GM18858 (cell line): ENCODE results near the gene PRR18.

ENCODE experiments used
- ATAC-seq: cut with Tn5 transposase; IDR thresholded peaks from one replicate; pipeline ENCODE4 v1.9.1; 2021; ENCODE audit not compliant: unreplicated experiment

PRR18 gene

DNA sequence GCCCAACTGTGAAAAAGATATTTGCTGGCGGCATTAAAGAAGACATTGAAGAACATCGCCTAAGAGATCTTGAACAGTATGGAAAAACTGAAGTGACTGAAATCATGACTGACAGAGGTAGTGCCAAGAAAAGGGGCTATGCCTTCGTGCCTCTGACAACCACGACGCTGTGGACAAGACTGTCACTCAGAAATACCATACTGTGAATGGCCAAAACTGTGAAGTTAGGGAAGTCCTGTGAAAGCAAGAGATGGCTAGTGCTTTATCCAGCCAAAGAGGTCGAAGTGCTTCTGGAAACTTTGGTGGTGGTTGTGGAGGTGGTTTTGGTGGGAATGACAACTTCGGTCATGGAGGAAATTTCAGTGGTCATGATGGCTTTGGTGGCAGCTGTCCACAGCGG, 26.7 kb upstream of the PRR18 start:
- ATAC-seq, result no peak

DNA sequence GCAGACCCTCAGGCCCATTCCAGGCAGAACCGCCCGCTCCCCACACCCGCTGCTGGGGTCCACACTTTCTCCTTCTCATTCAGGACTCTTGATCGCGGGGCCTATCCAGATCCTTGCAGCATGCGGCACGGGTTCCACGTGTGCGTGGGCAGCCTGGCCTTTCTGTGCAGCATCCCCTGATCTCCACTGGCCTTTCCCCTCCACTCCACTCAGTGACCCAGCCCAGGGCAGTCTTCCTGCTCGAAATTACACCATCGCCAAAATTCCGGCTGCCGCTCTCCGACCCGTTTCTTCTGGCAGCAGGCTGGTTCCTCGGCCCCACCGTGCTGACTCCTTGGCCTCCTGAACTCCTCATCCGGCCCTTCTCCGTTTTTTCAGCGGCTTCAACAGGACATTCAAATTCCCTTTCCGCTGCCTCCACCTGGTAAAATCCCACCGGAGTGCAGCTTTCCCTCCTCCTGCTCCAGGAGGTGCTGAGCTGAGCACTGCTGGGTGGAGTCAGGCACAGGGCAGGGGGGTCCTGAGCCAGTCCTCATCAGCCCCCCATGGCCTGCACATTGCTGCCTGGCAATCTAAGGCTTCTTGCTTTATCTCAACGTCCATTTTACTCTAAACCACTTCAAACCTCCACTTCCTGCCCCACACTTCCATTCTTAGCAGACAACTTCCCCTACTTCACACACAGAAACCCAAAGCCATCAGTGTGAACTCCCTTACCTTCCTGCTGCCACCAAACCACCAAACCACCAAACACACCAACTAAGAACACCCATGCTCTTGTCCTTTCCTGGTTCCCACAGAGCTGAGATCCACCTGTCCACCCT, 25.2 kb upstream of the PRR18 start:
- peak; percentile 71 for ATAC-seq

GRCh38 chr6:166331503-166332415, 23.6 kb upstream of the PRR18 start:
- no peak for ATAC-seq

- ATAC-seq, result no peak
Observed at GRCh38 chr6:166330612-166331011, 22.4 kb upstream of the PRR18 start.

- peak; percentile 83 for ATAC-seq
Observed at GRCh38 chr6:166325383-166326042, 17.3 kb upstream of the PRR18 start.

DNA sequence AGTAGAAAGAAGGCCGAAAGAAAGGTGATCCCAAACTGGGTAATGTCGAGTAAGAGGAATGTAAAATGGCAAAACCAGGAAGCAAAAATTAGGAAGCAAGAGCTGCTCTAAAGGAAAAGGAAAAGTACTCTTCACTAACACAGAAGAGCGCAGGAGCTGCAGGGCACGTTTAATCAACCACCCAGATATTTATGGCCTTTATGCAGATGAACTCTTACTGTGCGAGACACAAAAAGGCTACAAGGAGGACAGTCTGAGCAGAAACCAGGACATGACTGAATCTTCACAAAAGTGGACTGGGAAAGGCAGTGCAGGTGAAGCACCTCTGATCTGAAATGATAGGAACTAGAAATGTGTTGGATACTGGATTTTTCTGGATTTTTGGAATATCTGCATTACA, 15.2 kb upstream of the PRR18 start:
- ATAC-seq, result no peak

DNA sequence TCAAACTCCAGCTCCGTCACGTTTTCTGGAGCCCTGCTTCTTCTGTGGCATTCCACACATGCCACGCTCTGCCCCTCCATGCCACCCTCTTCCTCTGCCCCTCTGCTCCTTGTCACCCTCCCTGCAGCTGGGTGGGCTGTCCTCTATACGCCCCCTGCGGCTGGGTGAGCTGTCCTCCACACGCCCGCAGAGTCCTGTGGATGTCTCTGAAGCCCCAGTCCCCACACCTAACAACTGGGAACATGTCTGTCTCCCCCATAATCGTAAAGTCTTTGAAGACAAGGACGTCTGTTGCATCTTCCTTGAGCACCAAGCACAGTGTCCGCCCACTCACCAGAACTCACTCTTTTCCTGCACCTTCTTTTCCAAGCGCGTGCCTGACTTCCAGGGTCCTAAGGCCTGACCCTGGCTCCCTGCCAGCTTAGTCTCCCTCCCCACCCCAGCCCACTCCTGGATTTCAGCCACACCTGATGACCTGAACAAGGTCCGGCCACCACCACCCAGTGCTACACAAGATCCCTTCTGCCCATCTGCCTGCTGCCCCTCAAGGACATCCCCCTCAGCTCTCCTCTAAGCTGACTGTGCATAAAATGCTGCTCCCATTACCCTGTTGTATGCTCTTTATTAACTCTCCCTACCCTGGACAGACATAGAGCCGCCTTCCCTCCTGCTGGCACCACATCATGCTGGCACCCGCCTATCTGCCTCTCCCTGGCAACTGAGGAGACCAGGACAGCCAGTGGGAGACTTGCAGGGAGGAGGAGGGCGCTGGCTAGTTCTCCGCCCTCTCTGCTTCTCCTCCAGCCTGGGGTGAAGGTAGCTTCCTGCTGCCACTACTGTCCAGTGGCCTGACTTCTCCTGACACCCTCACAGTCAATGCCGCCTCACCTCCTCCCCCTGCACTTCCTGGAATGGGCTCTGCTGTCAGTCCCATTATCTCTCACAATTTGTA, 10.7 kb upstream of the PRR18 start:
- ATAC-seq, result no peak

DNA sequence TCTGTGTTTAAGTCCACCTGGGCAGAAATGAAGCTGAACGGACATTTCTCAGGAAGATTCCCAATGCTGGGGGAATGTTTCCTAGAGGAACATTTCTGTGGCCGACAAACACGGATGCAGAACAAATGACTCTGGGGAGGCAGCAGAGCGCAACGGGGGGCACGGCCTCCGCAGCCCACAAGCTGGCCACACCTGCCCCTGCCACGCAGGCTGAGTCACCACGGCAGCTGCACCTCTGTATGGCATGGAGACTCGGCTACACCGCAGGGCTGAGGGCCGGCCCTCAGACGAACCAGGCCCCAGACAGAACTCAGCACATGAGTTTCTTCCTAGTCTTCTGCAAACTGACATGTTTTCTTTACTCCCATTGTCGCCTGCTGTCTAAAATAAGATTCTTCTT, 10.0 kb upstream of the PRR18 start:
- no peak for ATAC-seq

DNA sequence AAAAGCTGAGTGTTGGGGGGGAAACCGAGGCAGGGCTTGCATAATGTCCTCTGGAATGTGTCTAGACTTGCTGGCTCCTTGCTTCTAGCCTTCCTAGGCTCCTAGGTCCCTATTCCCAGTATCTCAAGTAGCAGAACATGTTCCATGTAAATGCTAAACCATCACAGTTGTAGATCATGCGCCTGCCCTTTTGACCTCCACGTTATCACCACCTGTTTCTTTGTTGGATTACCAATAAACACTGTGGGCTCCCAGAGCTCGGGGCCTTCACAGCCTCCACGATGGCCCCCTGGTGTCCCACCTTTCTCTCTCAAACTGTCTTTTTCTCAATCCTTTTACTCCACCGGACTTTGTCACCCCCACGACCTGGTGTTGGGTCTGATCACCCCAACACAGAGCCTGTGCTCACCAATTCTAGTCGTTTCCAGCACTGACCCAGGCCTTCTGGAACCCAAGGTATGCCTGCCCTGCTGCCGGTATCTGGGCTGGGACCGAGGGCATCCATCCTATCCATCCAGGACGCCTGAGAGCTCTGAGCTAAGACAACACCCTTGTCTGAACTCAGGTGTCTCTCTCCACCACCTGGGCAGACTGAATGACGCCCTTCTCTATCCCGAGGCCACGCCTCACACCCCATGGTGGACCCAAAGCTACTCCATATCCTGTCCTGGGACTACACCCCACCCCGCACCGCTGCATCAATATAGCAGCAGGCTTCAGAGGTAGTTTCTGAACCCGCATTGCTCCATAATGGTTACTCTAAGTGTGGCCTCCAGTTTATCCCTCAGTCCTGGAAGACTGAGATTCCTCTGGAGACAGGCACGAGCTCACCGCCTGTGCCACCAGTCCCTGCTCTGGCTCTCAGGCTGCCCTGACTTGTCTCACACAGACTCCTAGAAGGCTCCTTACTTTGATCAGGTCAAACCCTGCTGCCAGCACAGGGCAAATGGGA, 9.3 kb upstream of the PRR18 start:
- no peak for ATAC-seq

- no peak for ATAC-seq
Observed at GRCh38 chr6:166315436-166315835, 7.2 kb upstream of the PRR18 start.

DNA sequence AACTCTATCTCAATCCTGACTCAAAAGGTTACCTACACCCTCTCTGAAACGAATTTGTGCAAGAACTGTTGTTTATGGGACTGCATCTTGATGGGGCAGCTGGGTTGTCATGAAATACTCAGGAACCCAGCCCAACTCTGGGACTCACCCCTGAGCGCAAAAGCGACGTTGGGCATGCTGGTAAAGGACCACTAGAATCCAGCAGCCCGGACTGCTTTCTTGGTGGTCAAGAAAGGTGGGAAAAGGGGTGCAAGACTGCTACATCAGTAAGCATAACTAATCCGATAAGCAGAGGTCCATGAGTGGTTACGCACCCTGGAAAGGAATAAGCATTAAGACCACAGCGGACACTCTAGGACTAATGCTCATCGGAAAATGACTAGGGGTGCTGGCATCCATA, 6.3 kb upstream of the PRR18 start:
- no peak for ATAC-seq

GRCh38 chr6:166313255-166314070, 5.3 kb upstream of the PRR18 start:
- peak; percentile 78 for ATAC-seq

GRCh38 chr6:166312832-166313231, 4.6 kb upstream of the PRR18 start:
- ATAC-seq, result no peak

DNA sequence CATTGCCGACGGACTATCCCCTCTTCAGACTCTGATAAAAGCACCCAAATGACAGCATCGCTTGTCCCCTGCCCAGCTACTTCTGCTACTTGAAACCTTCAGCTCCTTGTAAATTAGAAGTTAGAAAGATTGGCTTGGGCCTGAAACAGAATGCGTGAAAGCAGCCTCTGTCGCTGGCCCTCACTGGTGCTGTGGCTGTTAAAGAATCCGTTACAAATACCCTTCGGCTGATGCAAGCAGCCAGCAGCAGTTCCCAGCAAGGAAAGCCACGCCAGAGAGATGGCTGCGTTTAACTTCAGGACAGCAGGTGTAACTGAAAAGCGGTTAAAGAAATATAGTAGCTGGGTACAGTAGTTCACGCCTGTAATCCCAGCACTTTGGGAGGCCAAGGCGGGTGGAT, 2.4 kb upstream of the PRR18 start:
- no peak for ATAC-seq

- no peak for ATAC-seq
Observed at GRCh38 chr6:166309977-166310376, 1.8 kb upstream of the PRR18 start.

- ATAC-seq, result no peak
Observed at GRCh38 chr6:166308769-166309589, 787 bp upstream of the PRR18 start.
